HG02938 (cell line): Measurements from ENCODE around the gene ENAH.

ENCODE experiments used
- ATAC-seq: cut with Tn5 transposase; IDR thresholded peaks from one replicate; pipeline ENCODE4 v1.9.1; 2021; ENCODE audit warnings: mild to moderate bottlenecking, moderate library complexity; ENCODE audit not compliant: unreplicated experiment

The ENAH gene

GRCh38 chr1:225445639-225446594 lies 207.0 kb downstream of the ENAH start:
- ATAC-seq = no peak

DNA sequence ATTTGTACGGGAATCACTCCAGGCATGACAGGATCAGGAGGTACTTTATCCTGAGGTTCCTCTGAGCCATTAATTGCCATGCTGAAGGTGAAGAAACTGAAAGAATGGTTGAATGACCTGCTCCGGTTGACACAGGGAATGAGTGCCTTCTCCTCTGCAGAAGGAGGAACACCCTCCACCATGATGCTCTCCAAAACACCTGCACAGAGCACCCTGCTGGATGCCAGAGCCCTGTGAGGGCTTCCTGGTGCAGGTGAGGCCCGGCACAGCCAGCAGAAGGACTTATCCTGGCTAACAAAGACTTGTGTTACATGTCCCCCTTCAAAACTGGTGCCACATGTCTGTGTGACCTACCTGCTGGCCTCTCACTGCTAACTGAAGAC lies 210.8 kb downstream of the ENAH start:
- ATAC-seq = no peak

DNA sequence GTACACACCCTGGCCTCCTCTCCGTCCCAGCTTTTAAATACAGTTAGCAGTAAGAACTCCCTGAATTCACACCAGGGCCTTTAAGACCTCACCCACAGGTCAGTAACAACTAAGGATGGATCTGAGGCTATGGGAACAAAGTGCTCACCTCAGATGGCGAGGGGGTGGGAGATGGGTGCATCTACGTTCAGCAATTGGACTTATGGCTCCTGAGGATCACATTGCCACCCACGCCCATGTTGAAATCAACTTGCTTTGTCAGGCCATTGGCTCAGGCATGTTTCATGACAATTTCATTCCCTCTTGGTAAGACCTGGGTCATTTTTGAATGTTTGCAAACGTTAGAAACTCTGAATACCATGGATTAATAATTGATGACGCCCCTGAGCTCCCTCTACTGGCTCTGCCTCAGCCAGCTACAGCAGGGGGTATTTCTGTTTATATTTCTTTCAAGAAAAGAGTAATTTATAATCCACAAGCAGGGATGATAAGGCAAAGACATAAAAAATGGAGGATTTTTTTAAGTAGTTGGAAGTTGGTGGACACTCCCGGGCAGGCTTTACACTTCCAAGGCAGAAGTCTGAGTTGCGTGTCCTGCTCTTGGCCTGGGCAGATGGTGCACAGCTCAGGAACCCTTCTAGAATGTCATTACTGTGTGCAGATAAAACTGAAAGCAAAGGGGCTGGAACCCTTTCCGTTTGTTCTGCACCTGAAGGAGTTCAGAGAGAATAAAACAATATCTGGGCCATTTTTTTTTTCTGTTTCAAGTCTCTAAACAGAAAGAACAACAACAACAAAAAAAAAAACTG lies 211.4 kb downstream of the ENAH start:
- peak; percentile 40 for ATAC-seq

- no peak for ATAC-seq
Observed at GRCh38 chr1:225440380-225441221, 212.3 kb downstream of the ENAH start.

DNA sequence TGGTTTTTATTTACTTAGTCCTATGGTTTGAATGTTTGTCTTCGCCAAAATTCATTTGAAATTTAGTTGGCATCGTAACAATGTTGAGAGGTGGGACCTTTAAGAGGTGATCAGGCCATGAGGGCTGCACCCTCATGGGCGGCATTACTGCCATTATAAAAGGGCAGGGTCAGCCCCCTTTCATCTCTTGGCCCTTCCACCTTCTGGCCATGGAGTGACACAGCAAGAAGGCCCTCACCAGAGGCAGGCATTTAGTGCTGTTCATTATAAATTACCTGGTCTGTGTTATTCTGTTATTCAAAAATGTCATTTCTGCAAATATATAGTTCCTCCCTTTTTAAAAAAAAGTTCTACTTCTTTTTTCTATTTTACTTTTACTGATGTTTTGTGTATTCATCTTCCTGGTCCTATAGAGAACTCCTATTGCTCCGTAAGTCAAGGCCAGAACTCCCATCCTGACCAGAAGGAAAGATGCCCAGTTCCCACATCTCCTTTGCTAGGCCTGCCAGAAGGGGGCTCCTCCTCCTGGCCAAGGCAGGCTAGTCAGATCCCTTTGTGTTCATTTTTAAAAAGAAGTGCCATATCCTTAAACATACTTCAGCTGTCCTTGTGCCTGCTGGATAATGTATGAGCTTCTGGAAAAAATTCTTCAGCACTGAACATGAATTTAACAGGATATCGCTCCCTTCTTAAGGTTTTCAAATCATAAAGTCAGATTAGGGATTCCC lies 215.0 kb downstream of the ENAH start:
- no peak for ATAC-seq
